GM21423 (cell line): ENCODE data around the gene ZNF800.

Experiments used
- ATAC-seq: cut with Tn5 transposase; IDR thresholded peaks from one replicate; pipeline ENCODE4 v1.9.1; 2021; ENCODE audit warnings: mild to moderate bottlenecking, moderate library complexity; ENCODE audit not compliant: unreplicated experiment

ZNF800 gene

GRCh38 chr7:127390817-127391590 lies 1.5 kb downstream of the ZNF800 start:
- no peak for ATAC-seq

GRCh38 chr7:127390186-127390816 lies 2.2 kb downstream of the ZNF800 start:
- ATAC-seq: no peak

GRCh38 chr7:127389321-127389720 lies 3.2 kb downstream of the ZNF800 start:
- ATAC-seq: no peak

GRCh38 chr7:127387974-127388373 lies 4.5 kb downstream of the ZNF800 start:
- no peak for ATAC-seq

GRCh38 chr7:127383123-127383835 lies 9.2 kb downstream of the ZNF800 start:
- ATAC-seq: no peak

- no peak for ATAC-seq
Observed at GRCh38 chr7:127382301-127383085, 10.0 kb downstream of the ZNF800 start.

- ATAC-seq: no peak
Observed at GRCh38 chr7:127380479-127380878, 12.0 kb downstream of the ZNF800 start.

GRCh38 chr7:127379642-127380041 lies 12.9 kb downstream of the ZNF800 start:
- ATAC-seq: no peak

GRCh38 chr7:127378537-127378936 lies 14.0 kb downstream of the ZNF800 start:
- ATAC-seq: no peak

GRCh38 chr7:127377425-127377824 lies 15.1 kb downstream of the ZNF800 start:
- ATAC-seq: no peak

- no peak for ATAC-seq
Observed at GRCh38 chr7:127375631-127376030, 16.9 kb downstream of the ZNF800 start.

- no peak for ATAC-seq
Observed at GRCh38 chr7:127367679-127368078, 24.8 kb downstream of the ZNF800 start.

GRCh38 chr7:127366680-127367079 lies 25.8 kb downstream of the ZNF800 start:
- ATAC-seq: no peak

- no peak for ATAC-seq
Observed at GRCh38 chr7:127365957-127366315, 26.6 kb downstream of the ZNF800 start.

GRCh38 chr7:127365164-127365956 lies 27.1 kb downstream of the ZNF800 start:
- no peak for ATAC-seq

- ATAC-seq: no peak
Observed at GRCh38 chr7:127362364-127363027, 30.0 kb downstream of the ZNF800 start.

- ATAC-seq: no peak
Observed at GRCh38 chr7:127361736-127362135, 30.8 kb downstream of the ZNF800 start.

- no peak for ATAC-seq
Observed at GRCh38 chr7:127359011-127359410, 33.5 kb downstream of the ZNF800 start.

- ATAC-seq: no peak
Observed at GRCh38 chr7:127353897-127354296, 38.6 kb downstream of the ZNF800 start.

GRCh38 chr7:127350586-127350985 lies 41.9 kb downstream of the ZNF800 start:
- ATAC-seq: no peak
